OCI-LY7 (cell line): ENCODE results near the gene DDX20. TPM values are rescaled to one million over a fixed set of nuclear protein-coding genes. Genes with fewer than 3 reads are reported as not detected.

Experiments
- BruUV-seq: library from RNA; stranded (reverse); fragments of 400-500 nt; replicated peaks from 2 replicates; lab custom pipeline; 2021; lab: Mats Ljungman, UMichigan
- CTCF ChIA-PET: fragments of 300-600 bp; sonication (Branson Sonifier 250); formaldehyde crosslinking; loops from one replicate; lab custom pipeline; 2022; ENCODE audit warnings: antibody characterized with exemption; ENCODE audit not compliant: unreplicated experiment; lab: Charles Lee
- POLR2A ChIA-PET: fragments of 300-600 bp; sonication (Branson Sonifier 250); formaldehyde crosslinking; loops from one replicate; lab custom pipeline; 2022; ENCODE audit warnings: antibody characterized with exemption; lab: Charles Lee
- DNase-seq: peaks from one replicate; pipeline ENCODE4 v3.0.0-alpha.2; 2015; ENCODE audit warnings: low spot score
- H2AFZ ChIP-seq: fragments of 200-600 bp; sonication (generic), shearing (Covaris generic); 2 replicates; pipeline ENCODE4 v1.6.1; 2014; ENCODE audit warnings: mild to moderate bottlenecking, antibody characterized with exemption, low read length, moderate library complexity
- H3K27ac ChIP-seq: fragments of 200-600 bp; sonication (generic); 2 replicates; pipeline ENCODE4 v1.5.1; 2014; ENCODE audit warnings: mixed run types, low read depth, mild to moderate bottlenecking, moderate library complexity, low read length, inconsistent platforms; ENCODE audit not compliant: poor library complexity, severe bottlenecking
- H3K36me3 ChIP-seq: fragments of 200-600 bp; sonication (generic); 2 replicates; pipeline ENCODE4 v1.6.1; 2014; ENCODE audit warnings: mild to moderate bottlenecking, antibody characterized with exemption, low read length, moderate library complexity, mixed read lengths; ENCODE audit not compliant: insufficient read depth
- H3K4me1 ChIP-seq: fragments of 200-600 bp; sonication (generic); 2 replicates; pipeline ENCODE4 v1.5.1; 2014; ENCODE audit warnings: mild to moderate bottlenecking, low read length; ENCODE audit not compliant: insufficient read depth, poor library complexity, severe bottlenecking
- H3K4me2 ChIP-seq: fragments of 200-600 bp; sonication (generic); 2 replicates; pipeline ENCODE4 v1.6.1; 2014; ENCODE audit warnings: mild to moderate bottlenecking, low read length
- H3K4me3 ChIP-seq: fragments of 200-600 bp; sonication (generic); 2 replicates; pipeline ENCODE4 v1.5.1; 2014; ENCODE audit warnings: mild to moderate bottlenecking, low read depth, low read length; ENCODE audit not compliant: poor library complexity, severe bottlenecking
- H3K79me2 ChIP-seq: fragments of 200-600 bp; sonication (generic); 2 replicates; pipeline ENCODE4 v1.6.1; 2016; ENCODE audit warnings: low read depth, mild to moderate bottlenecking, low read length, moderate library complexity, mixed read lengths; ENCODE audit not compliant: insufficient read depth
- H3K9me2 ChIP-seq: fragments of 200-600 bp; sonication (generic); 2 replicates; pipeline ENCODE4 v1.6.1; 2016; ENCODE audit warnings: mild to moderate bottlenecking, low read length, mixed read lengths; ENCODE audit not compliant: insufficient read depth
- H3K9me3 ChIP-seq: fragments of 200-600 bp; sonication (generic); 2 replicates; pipeline ENCODE4 v1.6.1; 2014; ENCODE audit warnings: mild to moderate bottlenecking, mixed run types, low read length, mixed read lengths
- H4K20me1 ChIP-seq: fragments of 200-600 bp; sonication (generic); 2 replicates; pipeline ENCODE4 v1.6.1; 2014; ENCODE audit warnings: mild to moderate bottlenecking, antibody characterized with exemption, low read length, moderate library complexity, mixed read lengths; ENCODE audit not compliant: insufficient read depth
- CTCF ChIP-seq: fragments of 200-600 bp; sonication (generic); conservative IDR thresholded peaks from 2 replicates; pipeline ENCODE4 v1.5.1; 2014; ENCODE audit warnings: mild to moderate bottlenecking, antibody characterized with exemption, low read length, moderate library complexity, mixed read lengths
- EZH2phosphoT487 ChIP-seq: fragments of 200-600 bp; sonication (generic); IDR thresholded peaks from 2 replicates; pipeline ENCODE4 v1.6.1; 2018; ENCODE audit warnings: low read depth, borderline replicate concordance, mild to moderate bottlenecking, mixed run types, antibody characterized with exemption, low read length, moderate library complexity, mixed read lengths
- intact Hi-C: fragments of 100-400 bp; cut with micrococcal nuclease; formaldehyde crosslinking; loops from one replicate; pipeline ENCODE4 v1.10.0; 2022; ENCODE audit not compliant: unreplicated experiment
- total RNA-seq, 2 experiments: library from RNA; depleted of rRNA in 1 of 2; stranded (reverse); fragments of >200 nt in 1 of 2; shearing (Covaris generic) in 1 of 2; gene quantifications; 2 replicates each; pipeline ENCODE4 v1.2.3, GENCODE V29; 2014 to 2022

Gene DDX20
- total RNA-seq, 2 experiments from 2014 or later, result 30.0 to 32.9 TPM

GRCh38 chr1:111734426-111734825 is 21.3 kb upstream of the DDX20 start:
- no TSS peak for BruUV-seq
- Histone ChIP-seq H3K4me3 (no peak overlapping the region), H3K9me2 (no peaks in the 10 kb centered on the region), H3K79me2 (no peaks in the 10 kb centered on the region), H2AFZ (no peak overlapping the region), H4K20me1 (no peaks in the 10 kb centered on the region), H3K4me1 (peaks cover 22% of the 10 kb centered on the region), H3K4me2 (no peak overlapping the region), H3K9me3 (no peaks in the 10 kb centered on the region), H3K36me3 (no peaks in the 10 kb centered on the region), H3K27ac (no peak overlapping the region)
- intact Hi-C loops, result no loop called here
- POLR2A ChIA-PET, result interaction anchor here (0.8 kb wide), 1 partner anchor 18 kb away, joined by 3 read pairs; no protein-coding TSS in a partner anchor
- DNase-seq, result no peak
- CTCF ChIA-PET, result interaction anchor here (0.5 kb wide), 1 partner anchor 20 kb away, joined by 3 read pairs; no protein-coding TSS in a partner anchor
- no peak for TF ChIP-seq EZH2phosphoT487
- no peak for TF ChIP-seq CTCF

- BruUV-seq, result no TSS peak
- Histone ChIP-seq H3K9me2 (no peaks in the 10 kb centered on the region), H3K79me2 (no peaks in the 10 kb centered on the region), H3K4me3 (no peak overlapping the region), H3K27ac (no peak overlapping the region), H3K4me1 (peaks cover 26% of the 10 kb centered on the region), H3K4me2 (no peak overlapping the region), H4K20me1 (no peaks in the 10 kb centered on the region), H3K9me3 (no peaks in the 10 kb centered on the region), H3K36me3 (no peaks in the 10 kb centered on the region), H2AFZ (no peak overlapping the region)
- ChIA-PET POLR2A (interaction anchor here (0.8 kb wide), 1 partner anchor 19 kb away, joined by 3 read pairs; no protein-coding TSS in a partner anchor), CTCF (no interaction called here)
- DNase-seq, result no peak
- TF ChIP-seq EZH2phosphoT487, result no peak
- no peak for TF ChIP-seq CTCF
- intact Hi-C loops, result loop anchor here (5.0 kb wide), 1 partner anchor 228 kb away; no protein-coding TSS in a partner anchor
These were observed 20.8 kb upstream of the DDX20 start for GRCh38 chr1:111734856-111735255.

GRCh38 chr1:111735321-111735720 is 20.4 kb upstream of the DDX20 start:
- BruUV-seq, result no TSS peak
- Histone ChIP-seq H3K4me2 (no peak overlapping the region), H3K4me3 (no peak overlapping the region), H3K27ac (no peak overlapping the region), H3K9me2 (no peaks in the 10 kb centered on the region), H3K79me2 (no peaks in the 10 kb centered on the region), H4K20me1 (no peaks in the 10 kb centered on the region), H3K4me1 (peaks cover 31% of the 10 kb centered on the region), H3K9me3 (no peaks in the 10 kb centered on the region), H3K36me3 (no peaks in the 10 kb centered on the region), H2AFZ (no peak overlapping the region)
- POLR2A ChIA-PET, result no interaction called here
- no peak for DNase-seq
- TF ChIP-seq EZH2phosphoT487, result no peak
- TF ChIP-seq CTCF, result no peak
- intact Hi-C loops, result loop anchor here (5.0 kb wide), 1 partner anchor 228 kb away; no protein-coding TSS in a partner anchor
- CTCF ChIA-PET, result no interaction called here
